IMR-90 (cell line): ENCODE measurements around the gene BLVRB. TPM values are rescaled to one million over a fixed set of nuclear protein-coding genes. Genes with fewer than 3 reads are reported as not detected.
A peak's percentile ranks its signal among the peaks of the same experiment; 100 is the strongest.

Source experiments
- ATAC-seq: fragments of 200-7000 bp; cut with Tn5 transposase; 2 replicates; pipeline ENCODE4 v1.9.1; 2020; ENCODE audit warnings: low read depth, mild to moderate bottlenecking, moderate library complexity
- BruUV-seq: library from RNA; stranded (reverse); fragments of 400-500 nt; replicated peaks from 2 replicates; lab custom pipeline; 2021; lab: Mats Ljungman, UMichigan
- CTCF ChIA-PET: fragments of 300-600 bp; formaldehyde crosslinking; extraction: SDS; loops from one replicate; lab custom pipeline; 2021; ENCODE audit warnings: antibody characterized with exemption; lab: Yijun Ruan, JAX
- POLR2A ChIA-PET: fragments of 300-600 bp; sonication (Branson Sonifier 250); formaldehyde crosslinking; loops from one replicate; lab custom pipeline; 2022; ENCODE audit warnings: antibody characterized with exemption; ENCODE audit not compliant: unreplicated experiment; lab: Charles Lee
- DNase-seq: peaks from one replicate; pipeline ENCODE4 v3.0.0; 2013
- H2AFZ ChIP-seq: replicated peaks from 2 replicates; pipeline ENCODE3; 2013; ENCODE audit warnings: low read length, mild to moderate bottlenecking; ENCODE audit not compliant: poor library complexity
- H2AK5ac ChIP-seq: 2 replicates; pipeline ENCODE4 v1.6.1; 2013; ENCODE audit warnings: low read depth, low read length, inconsistent platforms
- H2AK9ac ChIP-seq: replicated peaks from 2 replicates; pipeline ENCODE3; 2013; ENCODE audit warnings: mild to moderate bottlenecking, low read depth, low read length, moderate library complexity; ENCODE audit not compliant: poor library complexity
- H2BK120ac ChIP-seq: 2 replicates; pipeline ENCODE4 v1.6.1; 2013; ENCODE audit warnings: low read depth, low read length, inconsistent platforms
- H2BK15ac ChIP-seq: 3 replicates; pipeline ENCODE4 v1.6.1; 2013; ENCODE audit warnings: low read depth, low read length, inconsistent platforms
- H2BK20ac ChIP-seq: 2 replicates; pipeline ENCODE4 v1.6.1; 2013; ENCODE audit warnings: low read depth, mild to moderate bottlenecking, inconsistent platforms, low read length, moderate library complexity
- H2BK5ac ChIP-seq: 2 replicates; pipeline ENCODE4 v1.6.1; 2013; ENCODE audit warnings: mild to moderate bottlenecking, low read depth, low read length, inconsistent platforms; ENCODE audit not compliant: poor library complexity, severe bottlenecking
- H3K14ac ChIP-seq: replicated peaks from 2 replicates; pipeline ENCODE4 v1.6.1; 2013; ENCODE audit warnings: low read depth, low read length, inconsistent platforms
- H3K18ac ChIP-seq: 2 replicates; pipeline ENCODE4 v1.6.1; 2013; ENCODE audit warnings: low read depth, low read length, control low read depth
- H3K23ac ChIP-seq: 2 replicates; pipeline ENCODE4 v1.6.1; 2013; ENCODE audit warnings: low read depth, low read length, inconsistent platforms
- H3K27ac ChIP-seq: 2 replicates; pipeline ENCODE4 v1.5.1; 2013; ENCODE audit warnings: mild to moderate bottlenecking, control low read depth, low read length; ENCODE audit not compliant: insufficient read depth
- H3K27me3 ChIP-seq: 2 replicates; pipeline ENCODE4 v1.6.1; 2013; ENCODE audit warnings: low read length; ENCODE audit not compliant: control insufficient read depth, insufficient read depth
- H3K36me3 ChIP-seq: 2 replicates; pipeline ENCODE4 v1.6.1; 2013; ENCODE audit warnings: low read length, mixed read lengths; ENCODE audit not compliant: control insufficient read depth, insufficient read depth
- H3K4ac ChIP-seq: 2 replicates; pipeline ENCODE4 v1.6.1; 2013; ENCODE audit warnings: low read depth, low read length, inconsistent platforms
- H3K4me1 ChIP-seq: 2 replicates; pipeline ENCODE4 v1.6.1; 2013; ENCODE audit warnings: low read length, mixed read lengths; ENCODE audit not compliant: control insufficient read depth, insufficient read depth
- H3K4me2 ChIP-seq: 2 replicates; pipeline ENCODE4 v1.6.1; 2013; ENCODE audit warnings: low read depth, mild to moderate bottlenecking, control low read depth, low read length, moderate library complexity
- H3K4me3 ChIP-seq: 2 replicates; pipeline ENCODE4 v1.5.1; 2013; ENCODE audit warnings: low read depth, mild to moderate bottlenecking, control low read depth, low read length, moderate library complexity; ENCODE audit not compliant: insufficient read depth
- H3K56ac ChIP-seq: 2 replicates; pipeline ENCODE4 v1.6.1; 2013; ENCODE audit warnings: low read length, inconsistent platforms; ENCODE audit not compliant: insufficient read depth; ENCODE audit errors: extremely low read depth
- H3K79me1 ChIP-seq, 2 experiments: 2 replicates each; pipeline ENCODE4 v1.6.1; 2013; ENCODE audit warnings: low read length in 2 of 2, inconsistent platforms in 1 of 2, low read depth in 1 of 2
- H3K9ac ChIP-seq: 2 replicates; pipeline ENCODE4 v1.6.1; 2013; ENCODE audit warnings: low read depth, low read length, control low read depth
- H3K9me1 ChIP-seq: 2 replicates; pipeline ENCODE4 v1.6.1; 2013; ENCODE audit warnings: low read length, inconsistent platforms; ENCODE audit not compliant: insufficient read depth
- H3K9me3 ChIP-seq: 2 replicates; pipeline ENCODE4 v1.6.1; 2013; ENCODE audit warnings: low read length; ENCODE audit not compliant: control insufficient read depth, insufficient read depth
- H4K20me1 ChIP-seq: 2 replicates; pipeline ENCODE4 v1.6.1; 2013; ENCODE audit warnings: low read length, inconsistent platforms; ENCODE audit not compliant: insufficient read depth
- H4K5ac ChIP-seq: 2 replicates; pipeline ENCODE4 v1.6.1; 2013; ENCODE audit warnings: mild to moderate bottlenecking, low read depth, low read length, control low read depth
- H4K8ac ChIP-seq, 2 experiments: 2 replicates each; pipeline ENCODE4 v1.6.1; 2013; ENCODE audit warnings: low read depth in 2 of 2, low read length in 2 of 2, control low read depth in 1 of 2, inconsistent platforms in 1 of 2
- H4K91ac ChIP-seq: 2 replicates; pipeline ENCODE4 v1.6.1; 2013; ENCODE audit warnings: low read depth, low read length, inconsistent platforms; ENCODE audit not compliant: insufficient read depth
- CHD1 ChIP-seq: IDR thresholded peaks from 2 replicates; pipeline ENCODE4 v1.6.1; 2012; ENCODE audit warnings: low read depth, low read length, improper control_type of control experiment
- WGBS, 2 experiments: methylation state at CpG; one replicate each; pipeline versions ENCODE4 v1.1.5 to v1.1.7; 2013; ENCODE audit warnings: missing lambda C conversion rate in 2 of 2; ENCODE audit not compliant: insufficient read length in 1 of 2; ENCODE audit errors: extremely low coverage in 2 of 2; 5-methylcytosine and 5-hydroxymethylcytosine counted together
- dilution Hi-C: fragments of 300-500 bp; cut with HindIII; formaldehyde crosslinking; loops from one replicate; pipeline ENCODE4 v1.14.3; 2018; ENCODE audit warnings: low sequenced_read_pairs; ENCODE audit not compliant: unreplicated experiment
- in situ Hi-C: fragments of 300-500 bp; cut with MboI; formaldehyde crosslinking; loops from 3 replicates; pipeline ENCODE4 v1.14.3; 2019; ENCODE audit warnings: low sequenced_read_pairs, inconsistent platforms, mixed read lengths
- intact Hi-C: fragments of 100-400 bp; cut with micrococcal nuclease; formaldehyde crosslinking; loops from 2 replicates; pipeline ENCODE4 v1.10.0; 2022
- polyA plus RNA-seq, 3 experiments: library from polyadenylated mRNA; depleted of rRNA; stranded (reverse); fragments of >200 nt; gene quantifications; 2 replicates each; pipeline ENCODE4 v1.2.3, GENCODE V29; 2012; ENCODE audit warnings: low replicate concordance in 1 of 3
- total RNA-seq: library from RNA; depleted of rRNA; stranded (reverse); fragments of >200 nt; gene quantifications from 2 replicates; pipeline ENCODE4 v1.2.3, GENCODE V29; 2012

The BLVRB gene
- total and polyA plus RNA-seq, 2 of the 4 experiments (the other 2 are of a cell fraction): 65.2 to 102 TPM

GRCh38 chr19:40441719-40442253 lies 23.8 kb downstream of the BLVRB start:
- Histone ChIP-seq H3K36me3 (peaks cover 19% of the 10 kb centered on the region), H3K9me3 (no peaks in the 10 kb centered on the region), H3K9ac (no peak overlapping the region), H2BK5ac (no peak overlapping the region), H4K8ac (no peak overlapping the region), H2AFZ (no peak overlapping the region), H3K27ac (no peak overlapping the region), H2AK9ac (peak overlapping the region; percentile 31), H3K4me1 (peaks cover 2% of the 10 kb centered on the region), H3K56ac (no peak overlapping the region), H3K4ac (no peak overlapping the region), H3K27me3 (no peaks in the 10 kb centered on the region), H4K5ac (no peak overlapping the region), H3K79me1 (peaks cover 16 to 44% of the 10 kb centered on the region in 2 experiments; a peak in 3 of 4 replicates), H4K20me1 (peaks cover 33% of the 10 kb centered on the region), H3K9me1 (no peaks in the 10 kb centered on the region; the same call in 1 of the 2 replicates), H3K23ac (peak overlapping the region; percentile 59; the same call in 1 of the 2 replicates), H3K4me3 (no peak overlapping the region), H4K91ac (no peak overlapping the region), H2AK5ac (no peak overlapping the region), H3K18ac (no peak overlapping the region), H3K14ac (no peak overlapping the region), H2BK20ac (0 out of 2 replicates have a peak overlapping the region, but pooled peaks have one; percentile 18), H2BK120ac (no peak overlapping the region), H3K4me2 (peak overlapping the region; percentile 95), H2BK15ac (no peak overlapping the region)
- no peak for ATAC-seq
- ChIA-PET POLR2A (interaction anchor here (0.9 kb wide), 1 partner anchor 8 kb away, joined by 4 read pairs; no protein-coding TSS in a partner anchor), CTCF (no interaction called here)
- WGBS, 2 experiments: no CpG with 5 or more reads among the region's 11 CpGs
- BruUV-seq: no TSS peak
- in situ Hi-C loops: no loop called here
- dilution Hi-C loops: no loop called here
- intact Hi-C loops: loop anchor here (5.0 kb wide), 3 partner anchors 94 to 206 kb away; partner anchors contain the start of genes C19orf47 and PLD3
- TF ChIP-seq CHD1: no peak
- DNase-seq: no peak
